ENCODE measurements around the gene HLA-F.

DNA sequence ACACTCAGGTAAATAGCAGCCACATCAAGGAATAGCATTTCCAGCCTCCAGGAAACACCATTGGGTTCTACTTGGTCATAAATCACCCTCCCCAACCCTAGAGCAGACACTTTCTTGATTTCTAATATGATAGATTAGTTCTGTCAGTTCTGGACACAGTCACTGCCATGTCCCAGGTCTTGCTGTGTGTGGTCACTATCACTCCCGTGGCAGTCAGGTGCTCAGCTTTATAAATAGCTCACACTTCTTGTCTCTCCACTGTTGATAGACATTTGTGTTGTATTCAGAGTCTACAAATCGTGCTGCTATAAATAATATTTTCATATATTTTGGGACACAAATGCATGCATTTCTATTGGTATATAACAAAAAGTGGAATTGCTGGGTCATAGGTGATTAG lies 13.3 kb downstream of the HLA-F start:
- TF ChIP-seq CTCF (IDR thresholded peaks at IDR 0.05; ENCODE audit: borderline replicate concordance, extremely low read depth, low read length, poor library complexity, severe bottlenecking) = no peak
- TF ChIP-seq EZH2 (IDR thresholded peaks at IDR 0.05; ENCODE audit: borderline replicate concordance, low read depth, low read length, severe bottlenecking) = no peak

All from DND-41 (cell line).